ENCODE results near the gene MAPKAPK2.

Gene MAPKAPK2

DNA sequence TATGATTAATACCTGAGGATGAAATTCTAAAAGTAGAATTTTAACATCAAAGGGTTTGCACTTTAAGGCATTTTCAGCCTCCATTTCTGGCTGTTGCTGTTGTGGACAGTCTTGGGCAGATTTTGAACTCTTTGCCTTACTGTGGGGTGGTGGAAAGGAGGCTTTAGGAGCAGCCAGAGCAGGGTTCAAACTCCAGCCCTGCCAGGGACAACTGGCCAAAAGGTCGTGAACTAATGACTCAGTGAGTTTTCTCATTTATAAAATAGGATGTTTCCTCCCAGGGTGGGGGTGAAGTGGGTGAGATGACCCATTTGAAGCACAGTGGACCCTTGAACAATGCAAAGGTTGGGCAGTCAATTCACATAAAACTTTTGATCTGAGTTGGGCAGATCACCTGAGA lies 36.7 kb downstream of the MAPKAPK2 start:
- TF ChIP-seq MAX (IDR thresholded peaks at IDR 0.05) (no peak), EGR1 (IDR thresholded peaks at IDR 0.05) (no peak), TAF1 (IDR thresholded peaks at IDR 0.05; ENCODE audit: low read depth) (no peak), FOXM1 (IDR thresholded peaks at IDR 0.05; ENCODE audit: borderline replicate concordance, low read depth) (no peak)
- TF ChIP-seq, protein P1, sequence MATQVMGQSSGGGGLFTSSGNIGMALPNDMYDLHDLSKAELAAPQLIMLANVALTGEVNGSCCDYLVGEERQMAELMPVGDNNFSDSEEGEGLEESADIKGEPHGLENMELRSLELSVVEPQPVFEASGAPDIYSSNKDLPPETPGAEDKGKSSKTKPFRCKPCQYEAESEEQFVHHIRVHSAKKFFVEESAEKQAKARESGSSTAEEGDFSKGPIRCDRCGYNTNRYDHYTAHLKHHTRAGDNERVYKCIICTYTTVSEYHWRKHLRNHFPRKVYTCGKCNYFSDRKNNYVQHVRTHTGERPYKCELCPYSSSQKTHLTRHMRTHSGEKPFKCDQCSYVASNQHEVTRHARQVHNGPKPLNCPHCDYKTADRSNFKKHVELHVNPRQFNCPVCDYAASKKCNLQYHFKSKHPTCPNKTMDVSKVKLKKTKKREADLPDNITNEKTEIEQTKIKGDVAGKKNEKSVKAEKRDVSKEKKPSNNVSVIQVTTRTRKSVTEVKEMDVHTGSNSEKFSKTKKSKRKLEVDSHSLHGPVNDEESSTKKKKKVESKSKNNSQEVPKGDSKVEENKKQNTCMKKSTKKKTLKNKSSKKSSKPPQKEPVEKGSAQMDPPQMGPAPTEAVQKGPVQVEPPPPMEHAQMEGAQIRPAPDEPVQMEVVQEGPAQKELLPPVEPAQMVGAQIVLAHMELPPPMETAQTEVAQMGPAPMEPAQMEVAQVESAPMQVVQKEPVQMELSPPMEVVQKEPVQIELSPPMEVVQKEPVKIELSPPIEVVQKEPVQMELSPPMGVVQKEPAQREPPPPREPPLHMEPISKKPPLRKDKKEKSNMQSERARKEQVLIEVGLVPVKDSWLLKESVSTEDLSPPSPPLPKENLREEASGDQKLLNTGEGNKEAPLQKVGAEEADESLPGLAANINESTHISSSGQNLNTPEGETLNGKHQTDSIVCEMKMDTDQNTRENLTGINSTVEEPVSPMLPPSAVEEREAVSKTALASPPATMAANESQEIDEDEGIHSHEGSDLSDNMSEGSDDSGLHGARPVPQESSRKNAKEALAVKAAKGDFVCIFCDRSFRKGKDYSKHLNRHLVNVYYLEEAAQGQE (IDR thresholded peaks at IDR 0.05; ENCODE audit: low read depth) = no peak

DNA sequence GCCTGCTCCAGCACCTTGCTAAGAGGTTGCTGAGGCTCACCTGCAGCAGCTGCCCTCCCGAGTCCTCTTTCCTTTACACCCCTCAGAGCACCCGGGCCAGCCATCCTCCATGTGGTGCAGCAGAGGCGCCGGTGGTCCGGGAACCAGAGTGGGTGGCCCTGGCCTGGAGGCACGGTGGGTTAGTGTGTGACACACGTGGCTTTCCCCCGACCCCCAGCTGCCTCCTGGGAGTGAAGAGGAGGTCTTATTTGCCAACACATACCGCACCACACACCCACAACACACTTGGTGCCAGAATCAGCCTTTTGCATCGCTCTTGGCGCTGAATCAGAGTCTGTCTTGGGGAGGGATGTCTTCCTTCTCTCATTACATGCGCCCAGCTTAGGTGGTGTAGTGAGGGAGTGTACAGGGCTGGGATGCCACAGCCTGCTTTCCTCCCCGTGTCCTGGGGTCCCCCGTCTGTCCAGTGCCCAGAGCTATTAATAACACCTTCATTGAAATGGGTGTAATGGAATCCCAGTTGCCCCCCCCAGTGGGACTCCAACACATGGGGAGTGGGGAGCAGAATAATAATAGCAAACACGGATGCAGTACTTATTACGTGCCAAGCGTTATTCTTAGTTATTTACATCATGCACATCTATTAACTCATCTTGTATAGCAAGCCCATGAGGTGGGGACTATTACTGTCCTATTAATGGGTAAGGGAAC lies 38.2 kb downstream of the MAPKAPK2 start:
- no peak for TF ChIP-seq FOXM1 (IDR thresholded peaks at IDR 0.05; ENCODE audit: borderline replicate concordance, low read depth)
- no peak for TF ChIP-seq TAF1 (IDR thresholded peaks at IDR 0.05; ENCODE audit: low read depth)
- TF ChIP-seq EGR1 (IDR thresholded peaks at IDR 0.05) = no peak
- no peak for TF ChIP-seq MAX (IDR thresholded peaks at IDR 0.05)
- TF ChIP-seq ZBTB7A (IDR thresholded peaks at IDR 0.05; ENCODE audit: low read depth) = no peak
- no peak for TF ChIP-seq CREB1 (IDR thresholded peaks at IDR 0.05; ENCODE audit: low read depth)
- TF ChIP-seq USF1 (IDR thresholded peaks at IDR 0.05) = no peak
- TF ChIP-seq, protein P1 (IDR thresholded peaks at IDR 0.05; ENCODE audit: low read depth) = no peak
- TF ChIP-seq RAD21 (IDR thresholded peaks at IDR 0.05; ENCODE audit: low read depth) = no peak
- TF ChIP-seq EP300 (IDR thresholded peaks at IDR 0.05; ENCODE audit: borderline replicate concordance) = no peak
- no peak for TF ChIP-seq TEAD4 (IDR thresholded peaks at IDR 0.05)
- no peak for TF ChIP-seq CEBPB (IDR thresholded peaks at IDR 0.05)
- no peak for TF ChIP-seq TCF12 (IDR thresholded peaks at IDR 0.05; ENCODE audit: low read depth)
- TF ChIP-seq NFIC (IDR thresholded peaks at IDR 0.05) = no peak
- no peak for TF ChIP-seq YY1 (IDR thresholded peaks at IDR 0.05; ENCODE audit: low read depth)

DNA sequence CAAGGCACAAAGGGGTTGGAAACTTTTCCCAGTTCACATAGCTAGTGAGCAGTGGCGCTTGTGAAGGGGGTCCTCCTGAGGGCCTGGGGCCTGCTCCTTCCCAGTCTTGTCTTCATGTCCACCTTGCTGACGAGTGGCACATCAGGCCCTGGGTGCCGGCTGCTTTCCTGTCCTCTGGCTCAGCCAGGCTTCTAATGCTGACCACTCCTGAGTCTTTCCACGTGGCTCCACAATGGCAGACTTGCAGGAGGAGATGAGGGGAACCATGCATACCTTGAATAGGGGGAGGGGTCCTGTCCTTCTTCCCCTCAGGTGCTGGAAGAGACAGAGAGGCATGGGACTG lies 38.7 kb downstream of the MAPKAPK2 start:
- TF ChIP-seq ZBTB7A (IDR thresholded peaks at IDR 0.05; ENCODE audit: low read depth) (no peak), FOXM1 (IDR thresholded peaks at IDR 0.05; ENCODE audit: borderline replicate concordance, low read depth) (no peak), YY1 (IDR thresholded peaks at IDR 0.05; ENCODE audit: low read depth) (no peak), EGR1 (IDR thresholded peaks at IDR 0.05) (no peak), TCF12 (IDR thresholded peaks at IDR 0.05; ENCODE audit: low read depth) (no peak), RAD21 (IDR thresholded peaks at IDR 0.05; ENCODE audit: low read depth) (no peak), CEBPB (IDR thresholded peaks at IDR 0.05) (no peak), TAF1 (IDR thresholded peaks at IDR 0.05; ENCODE audit: low read depth) (no peak), EP300 (IDR thresholded peaks at IDR 0.05; ENCODE audit: borderline replicate concordance) (no peak)

- TF ChIP-seq RAD21 (IDR thresholded peaks at IDR 0.05; ENCODE audit: low read depth) (no peak), CEBPB (IDR thresholded peaks at IDR 0.05) (0 out of 2 replicates have a peak, but pooled peaks have one; percentile 21)
Measured at GRCh38 chr1:206723805-206724472, 39.2 kb downstream of the MAPKAPK2 start.

DNA sequence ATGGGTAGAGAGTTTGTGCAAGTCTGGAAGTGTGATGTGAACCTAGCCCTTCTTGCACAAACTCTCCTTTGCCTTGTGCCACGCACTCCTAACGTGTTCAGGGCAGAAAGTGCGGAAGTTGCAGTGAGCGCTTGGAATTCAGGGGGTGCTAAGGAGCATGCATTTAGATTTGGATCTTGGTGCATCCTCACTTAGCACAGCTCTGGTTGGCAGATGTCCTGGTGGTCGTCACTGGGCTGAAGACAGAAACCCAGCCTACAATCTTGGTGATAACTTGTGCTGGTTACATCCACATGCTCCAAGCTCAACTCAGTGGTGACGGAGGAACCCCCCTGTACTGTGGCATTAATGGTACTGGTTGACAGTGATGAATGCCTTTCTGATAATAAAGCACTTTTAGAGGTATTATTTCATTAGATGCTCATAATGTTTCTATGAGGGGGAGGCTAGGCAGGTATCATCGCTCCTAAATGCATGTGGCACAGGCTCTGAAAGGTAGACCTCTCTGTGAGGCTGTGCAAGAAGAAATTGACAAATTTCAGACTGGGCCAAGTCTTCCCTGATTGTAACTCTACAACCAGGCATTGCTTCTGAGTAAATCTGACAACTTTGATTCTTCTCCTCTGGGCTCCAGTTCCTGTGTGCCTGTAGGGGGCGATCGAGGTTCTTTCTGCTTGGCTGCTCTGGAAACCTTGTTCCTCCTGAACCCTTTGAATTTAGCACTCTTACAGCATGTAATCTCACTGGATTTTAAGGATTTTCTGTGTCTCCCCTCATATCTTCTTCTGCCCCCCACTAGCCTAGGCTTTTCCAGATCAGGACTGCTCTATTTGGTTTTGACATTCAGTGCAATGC lies 40.6 kb downstream of the MAPKAPK2 start:
- TF ChIP-seq RAD21 (IDR thresholded peaks at IDR 0.05; ENCODE audit: low read depth) (peak; percentile 22), TAF1 (IDR thresholded peaks at IDR 0.05; ENCODE audit: low read depth) (no peak)

DNA sequence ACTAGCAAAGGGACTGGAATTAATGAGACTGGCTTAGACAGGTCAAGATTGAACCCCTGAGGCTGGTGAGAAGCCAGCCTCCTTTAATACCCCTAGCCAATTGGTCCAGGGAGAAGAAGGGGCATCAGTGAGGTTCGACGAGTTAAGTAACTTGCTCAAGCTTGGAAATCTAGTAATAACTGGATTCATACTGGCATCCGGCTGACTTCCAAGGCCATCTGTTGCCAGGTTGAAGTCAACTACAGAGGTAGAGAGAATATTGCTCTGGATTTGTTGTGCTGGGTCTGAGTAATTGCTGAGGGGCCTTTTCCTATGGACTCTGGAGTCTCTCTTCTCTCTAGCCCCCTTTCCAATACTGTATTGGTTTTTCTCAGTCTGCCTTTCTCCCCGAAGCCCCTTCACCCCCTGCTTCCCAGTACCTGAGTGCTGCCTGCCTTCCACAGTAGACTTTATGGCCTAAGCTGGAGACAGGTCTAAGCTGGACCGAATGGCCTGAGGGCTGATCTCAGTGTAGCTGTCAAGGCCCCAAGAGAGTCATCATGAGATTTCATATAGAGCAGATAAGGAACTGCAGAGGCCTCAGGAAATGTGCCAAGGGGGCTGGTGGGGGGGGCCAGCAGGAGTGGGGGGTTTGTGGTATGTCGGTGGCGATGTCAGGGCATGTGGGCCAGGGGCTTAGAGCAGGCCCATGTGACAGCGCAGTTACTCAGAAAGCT lies 43.4 kb downstream of the MAPKAPK2 start:
- TF ChIP-seq EGR1 (IDR thresholded peaks at IDR 0.05) = no peak
